ENCODE data around the gene C16orf74.

The C16orf74 gene

DNA sequence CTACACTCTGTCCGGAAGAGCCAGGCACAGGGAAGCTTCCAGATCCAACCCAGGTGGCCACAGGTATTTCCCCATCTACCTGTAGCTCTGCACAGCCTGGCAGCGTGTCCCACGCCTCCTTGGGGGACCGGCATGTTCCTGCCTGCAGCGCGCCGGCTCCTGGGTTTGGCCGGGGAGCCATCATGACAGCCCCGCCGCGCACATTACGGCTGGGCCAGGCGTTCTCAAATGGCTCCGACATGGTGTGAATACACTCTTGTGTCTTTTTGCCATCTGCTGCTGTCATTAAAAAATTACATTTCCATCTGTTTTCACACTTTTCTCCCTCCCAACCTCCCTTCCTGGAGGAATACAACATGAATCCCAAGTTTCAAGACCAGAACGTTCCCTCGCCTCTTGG, 54.1 kb downstream of the C16orf74 start:
- no peak for DNase-seq
- no peak overlapping the region for H3K27ac Mint-ChIP-seq
- H3K36me3 Mint-ChIP-seq: no peaks in the 10 kb centered on the region
- H3K27me3 Mint-ChIP-seq: peaks cover 83% of the 10 kb centered on the region
- H3K9me3 Mint-ChIP-seq: no peaks in the 10 kb centered on the region
- CTCF ChIA-PET: no interaction called here
- H3K4me1 Mint-ChIP-seq: no peaks in the 10 kb centered on the region
- no peak overlapping the region for H3K4me3 Mint-ChIP-seq

DNA sequence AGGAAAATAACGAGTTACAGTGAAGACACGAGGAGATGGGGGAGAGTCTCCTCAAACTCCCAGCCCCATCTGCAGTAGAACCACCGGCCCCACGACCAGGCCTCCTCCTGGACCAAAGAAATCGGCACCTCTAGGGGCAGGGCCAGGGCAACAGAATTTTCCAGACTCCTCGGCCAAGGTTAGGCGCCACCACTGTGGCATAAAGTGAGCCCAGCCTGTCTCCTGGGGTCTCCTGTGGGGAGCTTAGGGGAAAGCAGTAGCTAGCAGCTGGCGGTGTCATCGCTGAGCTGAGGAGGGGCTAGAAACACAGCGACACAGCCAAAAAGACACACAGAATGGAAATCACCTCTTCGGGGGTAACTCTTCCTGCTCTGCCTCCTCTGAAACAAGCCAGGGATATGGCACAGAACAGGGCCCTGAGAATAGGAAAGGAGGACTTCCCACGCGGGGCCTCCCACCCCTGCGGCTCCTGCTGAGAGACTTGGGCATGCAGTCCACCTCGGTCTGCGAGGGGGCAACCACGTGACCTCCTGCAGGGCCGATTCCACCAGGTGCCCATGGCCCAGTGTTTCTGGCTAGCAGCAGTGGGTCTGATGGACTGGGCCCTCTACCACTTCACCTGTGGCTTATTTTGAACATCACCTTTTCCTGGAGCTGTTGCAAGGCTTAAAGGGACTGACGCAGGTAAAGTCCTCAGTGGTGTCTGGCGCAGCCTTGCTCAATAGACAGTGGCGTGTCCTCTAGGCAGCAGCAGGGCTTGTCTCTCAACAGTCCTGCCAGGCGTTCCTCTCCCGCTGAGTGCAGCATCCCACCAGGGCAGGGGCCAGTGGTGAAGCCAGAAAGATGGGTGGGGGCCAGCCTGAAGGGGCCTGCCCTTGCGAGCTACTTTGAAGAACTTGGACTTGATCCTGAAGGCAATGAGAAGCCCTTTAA, 55.4 kb downstream of the C16orf74 start:
- H3K4me3 Mint-ChIP-seq: no peak overlapping the region
- CTCF ChIA-PET: interaction anchor here (1.0 kb wide), 1 partner anchor 443 kb away, joined by 3 read pairs; no protein-coding TSS in a partner anchor
- H3K36me3 Mint-ChIP-seq: no peaks in the 10 kb centered on the region
- no peaks in the 10 kb centered on the region for H3K9me3 Mint-ChIP-seq
- DNase-seq: no peak
- no peak overlapping the region for H3K27ac Mint-ChIP-seq
- H3K27me3 Mint-ChIP-seq: peaks cover 85% of the 10 kb centered on the region
- no peaks in the 10 kb centered on the region for H3K4me1 Mint-ChIP-seq

DNA sequence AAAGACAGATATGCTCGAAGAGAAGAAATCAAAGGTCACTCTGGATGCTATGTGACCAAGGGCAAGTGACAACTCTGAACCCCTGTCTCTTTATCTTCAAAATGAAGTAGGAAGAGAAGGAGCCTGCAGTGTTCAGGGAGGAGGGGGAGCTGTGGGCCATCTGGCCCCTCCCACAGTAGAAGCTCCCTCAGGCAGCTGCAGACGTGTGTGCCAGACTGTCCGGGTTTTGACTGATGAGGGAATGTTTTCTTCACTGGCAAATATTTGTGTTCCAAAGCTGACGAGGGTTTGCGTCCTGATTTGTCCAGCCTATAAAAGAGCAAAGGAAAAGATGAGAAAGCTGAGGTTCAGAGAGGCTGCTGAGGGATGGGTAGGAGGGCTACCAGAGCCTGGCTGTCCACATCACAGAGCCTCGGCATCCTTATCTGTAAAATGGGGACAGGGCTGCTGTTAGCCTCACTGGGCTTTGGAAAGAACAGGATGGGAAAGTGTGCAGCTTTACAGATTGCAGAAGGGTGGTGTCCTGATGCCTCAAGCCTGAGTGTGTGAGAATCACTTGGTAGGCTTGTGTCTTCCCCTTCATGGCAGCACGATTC, 60.3 kb downstream of the C16orf74 start:
- no peak overlapping the region for H3K27ac Mint-ChIP-seq
- H3K27me3 Mint-ChIP-seq: peaks cover 55% of the 10 kb centered on the region
- H3K36me3 Mint-ChIP-seq: peaks cover 8% of the 10 kb centered on the region
- no peak overlapping the region for H3K4me3 Mint-ChIP-seq
- CTCF ChIA-PET: interaction anchor here (1.1 to 2.1 kb wide), 2 partner anchors 28 to 32 kb away, joined by 5 to 7 read pairs; no protein-coding TSS in a partner anchor
- peaks cover 23% of the 10 kb centered on the region for H3K4me1 Mint-ChIP-seq
- no peaks in the 10 kb centered on the region for H3K9me3 Mint-ChIP-seq
- no peak for DNase-seq

DNA sequence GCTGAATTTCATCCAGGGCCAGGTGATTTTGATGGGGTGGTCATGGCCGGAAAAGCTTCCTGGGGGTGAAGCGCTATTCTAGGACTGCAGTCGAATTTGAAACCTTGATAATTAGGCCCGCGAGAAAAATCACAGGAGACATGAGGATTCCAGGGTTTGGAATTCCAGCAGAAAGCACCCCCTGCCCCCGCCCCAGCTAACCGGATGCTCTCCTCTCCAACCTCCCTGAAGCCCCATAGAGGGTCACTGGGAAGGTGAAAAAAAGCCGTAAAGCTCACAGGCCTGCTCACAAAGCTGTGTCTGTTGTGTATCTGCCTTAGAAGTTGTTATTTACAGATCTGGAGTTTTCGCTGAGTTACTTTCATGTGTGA, 61.0 kb downstream of the C16orf74 start:
- H3K36me3 Mint-ChIP-seq: peaks cover 8% of the 10 kb centered on the region
- H3K4me1 Mint-ChIP-seq: peaks cover 23% of the 10 kb centered on the region
- peaks cover 48% of the 10 kb centered on the region for H3K27me3 Mint-ChIP-seq
- no peak overlapping the region for H3K27ac Mint-ChIP-seq
- CTCF ChIA-PET: interaction anchor here (1.1 to 2.1 kb wide), 2 partner anchors 28 to 31 kb away, joined by 5 to 7 read pairs; no protein-coding TSS in a partner anchor
- no peaks in the 10 kb centered on the region for H3K9me3 Mint-ChIP-seq
- H3K4me3 Mint-ChIP-seq: peak overlapping the region; percentile 15
- DNase-seq: no peak

DNA sequence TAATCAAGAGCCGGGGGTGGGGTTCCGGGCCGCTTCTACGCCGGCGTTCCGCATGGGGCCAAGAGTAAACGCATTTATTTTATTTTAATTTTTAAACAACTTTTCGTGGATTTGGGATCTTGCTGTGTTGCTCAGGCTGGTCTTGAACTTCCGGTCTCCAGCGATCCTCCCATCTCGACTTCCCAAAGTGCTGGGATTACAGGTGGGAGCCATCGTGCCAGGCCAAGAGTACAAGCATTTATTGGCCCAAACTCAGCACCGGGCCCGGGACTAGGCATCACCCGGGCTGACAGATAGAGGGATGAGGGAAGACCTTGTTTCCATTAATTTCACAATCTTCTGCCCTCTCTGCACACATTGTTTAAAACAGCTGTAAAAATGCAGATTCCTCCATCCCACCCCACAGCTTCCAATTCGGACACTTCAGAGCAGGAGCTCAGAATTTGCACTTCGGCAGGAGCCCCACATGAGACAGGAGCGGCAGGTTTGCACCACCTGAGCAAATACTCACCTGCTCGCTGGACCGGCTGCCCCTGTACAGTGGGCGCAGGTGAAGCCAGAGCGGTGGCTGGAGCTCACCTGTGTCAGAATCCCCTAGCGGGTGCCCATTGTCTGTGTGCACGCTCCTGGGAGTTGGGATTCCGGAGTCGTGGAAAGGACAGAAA, 61.5 kb downstream of the C16orf74 start:
- peak overlapping the region; percentile 64 for H3K4me3 Mint-ChIP-seq
- H3K9me3 Mint-ChIP-seq: no peaks in the 10 kb centered on the region
- peaks cover 8% of the 10 kb centered on the region for H3K36me3 Mint-ChIP-seq
- H3K27me3 Mint-ChIP-seq: peaks cover 45% of the 10 kb centered on the region
- H3K4me1 Mint-ChIP-seq: peaks cover 24% of the 10 kb centered on the region
- CTCF ChIA-PET: interaction anchor here (1.1 to 2.1 kb wide), 3 partner anchors 29 to 273 kb away, joined by 3 to 7 read pairs (median 5); no protein-coding TSS in a partner anchor
- H3K27ac Mint-ChIP-seq: no peak overlapping the region
- DNase-seq: no peak

DNA sequence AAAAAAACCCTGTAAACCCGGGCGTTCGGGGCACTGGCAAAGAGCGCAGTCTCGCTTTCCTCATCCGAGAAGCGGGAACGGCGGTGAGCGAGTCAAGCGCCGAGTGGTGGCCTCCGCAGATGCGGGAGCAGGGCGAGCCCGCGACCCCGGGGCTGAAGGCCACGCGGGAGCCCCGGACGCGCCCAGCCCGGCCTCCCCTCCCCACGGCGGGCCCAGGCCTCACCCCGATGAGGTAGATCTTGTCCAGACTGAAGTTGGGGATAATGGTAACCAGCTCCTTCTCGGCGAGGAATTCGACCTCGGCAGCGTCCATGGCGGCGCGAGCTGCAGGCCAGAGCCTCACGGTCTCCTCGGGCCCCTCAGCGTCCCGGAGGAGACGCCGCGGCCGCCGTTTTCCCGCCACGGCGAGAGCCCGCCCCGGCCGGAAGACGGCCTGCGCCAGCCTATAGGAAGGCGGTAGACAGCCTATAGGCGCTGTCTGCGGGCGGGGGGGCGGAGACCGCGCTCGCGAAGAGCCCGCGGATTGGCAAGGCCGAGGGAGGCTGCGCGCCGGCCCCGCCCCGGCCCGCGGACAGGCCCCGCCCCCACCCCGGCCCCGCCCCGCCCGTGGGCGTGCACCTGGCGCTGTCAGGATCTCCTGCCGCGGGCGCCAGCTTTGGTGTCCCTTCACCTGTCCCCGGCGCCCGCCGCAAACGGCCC, 62.2 kb downstream of the C16orf74 start, which contains the start of gene GINS2:
TSS of gene GINS2 (minus strand) at position 369 of the 699 bp plus-strand sequence. CDS start at position 313, 56 bp downstream.
- peak within 1 kb of the TSS; percentile 80 for H3K27ac Mint-ChIP-seq
- CTCF ChIA-PET: interaction anchor here (1.2 kb wide), 1 partner anchor 272 kb away, joined by 3 read pairs; no protein-coding TSS in a partner anchor
- H3K4me3 Mint-ChIP-seq: peak within 1 kb of the TSS; percentile 81
- H3K36me3 Mint-ChIP-seq: peaks cover 8% of the 10 kb centered on the region
- DNase-seq: peak; percentile 93
- peaks cover 39% of the 10 kb centered on the region for H3K27me3 Mint-ChIP-seq
- no peaks in the 10 kb centered on the region for H3K9me3 Mint-ChIP-seq
- peaks cover 26% of the 10 kb centered on the region for H3K4me1 Mint-ChIP-seq

DNA sequence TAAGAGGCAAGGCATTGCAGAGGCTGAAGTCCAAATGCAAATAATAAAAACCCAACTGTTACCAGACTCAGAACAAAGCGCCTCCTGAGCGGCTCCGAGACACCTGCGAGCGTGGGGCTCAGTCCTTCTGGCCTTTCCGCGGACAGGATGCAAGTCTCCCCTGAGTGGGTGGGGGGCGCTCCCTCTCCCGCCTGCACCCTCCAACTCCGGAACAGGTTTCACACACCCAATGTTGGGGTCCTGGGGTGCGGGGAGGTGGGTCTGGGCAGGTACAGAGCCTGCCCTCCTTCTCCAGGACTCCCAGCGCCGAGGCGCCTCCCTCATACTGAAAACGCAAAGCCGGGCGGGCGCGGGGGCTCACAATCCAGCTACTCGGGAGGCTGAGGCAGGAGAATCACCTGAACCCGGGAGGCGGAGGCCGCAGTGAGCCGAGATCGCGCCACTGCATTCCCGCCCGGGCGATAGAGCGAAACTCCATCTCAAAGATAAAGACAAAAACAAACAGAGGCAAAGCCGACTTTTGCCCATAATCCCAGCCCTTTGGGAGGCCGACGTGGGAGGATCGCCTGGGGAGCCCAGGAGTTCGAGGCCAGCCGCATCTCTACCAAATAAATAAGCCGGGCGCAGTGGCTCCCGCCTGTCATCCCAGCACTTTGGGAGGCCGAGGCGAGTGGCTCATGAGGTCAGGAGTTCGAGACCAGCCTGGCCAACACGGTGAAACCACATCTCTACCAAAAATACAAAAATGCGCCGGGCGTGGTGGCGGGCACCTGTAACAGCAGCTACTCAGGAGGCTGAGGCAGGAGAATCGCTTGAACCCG, 63.0 kb downstream of the C16orf74 start:
- Mint-ChIP-seq H3K4me3 (peak overlapping the region; percentile 81), H3K9me3 (no peaks in the 10 kb centered on the region), H3K36me3 (peaks cover 15% of the 10 kb centered on the region), H3K4me1 (peaks cover 28% of the 10 kb centered on the region), H3K27ac (peak overlapping the region; percentile 80), H3K27me3 (peaks cover 31% of the 10 kb centered on the region)
- peak; percentile 33 for DNase-seq
- CTCF ChIA-PET: interaction anchor here (1.2 kb wide), 1 partner anchor 272 kb away, joined by 3 read pairs; no protein-coding TSS in a partner anchor

DNA sequence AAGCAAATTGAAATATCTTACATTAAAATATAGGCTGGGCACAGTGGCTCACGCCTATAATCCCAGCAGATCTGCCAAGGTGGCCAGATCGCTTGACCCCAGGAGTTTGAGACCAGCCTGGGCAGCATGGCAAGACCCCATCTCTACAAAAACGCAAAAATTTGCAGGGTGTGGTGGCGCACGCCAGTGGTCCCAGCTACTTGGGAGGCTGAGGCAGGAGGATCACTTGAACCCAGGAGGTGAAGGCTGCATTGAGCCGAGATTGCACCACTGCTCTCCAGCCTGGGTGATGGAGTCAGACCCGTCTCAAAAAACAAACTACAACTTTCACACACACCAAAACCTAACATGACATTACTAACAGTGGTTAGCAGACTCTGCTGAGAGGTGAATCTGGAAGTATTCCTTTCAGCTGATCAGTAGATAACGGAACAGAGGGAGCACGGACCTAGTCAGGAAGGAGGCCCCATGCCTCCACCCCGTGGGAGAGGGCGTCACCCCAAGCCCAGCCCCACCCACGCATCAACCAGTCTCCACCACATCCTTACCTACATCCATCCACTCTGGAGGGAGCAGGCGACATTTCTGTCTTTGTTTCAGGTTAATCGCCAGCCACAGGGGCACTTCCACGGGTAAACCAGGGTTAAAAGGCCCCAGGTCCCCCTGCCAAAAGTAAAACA, 63.8 kb downstream of the C16orf74 start:
- CTCF ChIA-PET: interaction anchor here (1.3 kb wide), 1 partner anchor 379 kb away, joined by 3 read pairs; no protein-coding TSS in a partner anchor
- peak overlapping the region; percentile 79 for H3K27ac Mint-ChIP-seq
- H3K9me3 Mint-ChIP-seq: no peaks in the 10 kb centered on the region

DNA sequence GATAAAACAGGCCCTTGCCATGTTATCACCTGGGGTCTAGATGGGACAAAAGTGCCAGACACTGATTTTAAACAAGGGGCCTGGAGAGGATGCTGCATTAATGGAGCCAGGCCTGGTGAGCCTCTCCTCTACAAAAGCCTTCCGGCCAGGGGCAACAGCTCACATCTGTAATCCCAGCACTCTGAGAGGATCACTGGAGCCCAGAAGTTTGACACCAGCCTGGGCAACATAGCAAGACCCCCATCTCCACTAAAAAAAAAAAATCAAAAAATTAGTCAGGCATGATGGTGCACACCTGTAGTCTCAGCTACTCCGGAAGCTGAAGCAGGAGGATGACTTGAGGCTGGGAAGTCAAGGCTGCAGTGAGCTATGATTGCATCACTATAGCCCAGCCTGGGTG, 65.6 kb downstream of the C16orf74 start:
- H3K4me1 Mint-ChIP-seq: peaks cover 38% of the 10 kb centered on the region
- H3K9me3 Mint-ChIP-seq: no peaks in the 10 kb centered on the region
- peaks cover 25% of the 10 kb centered on the region for H3K36me3 Mint-ChIP-seq
- H3K27me3 Mint-ChIP-seq: peaks cover 8% of the 10 kb centered on the region
- DNase-seq: no peak
- no peak overlapping the region for H3K27ac Mint-ChIP-seq
- CTCF ChIA-PET: interaction anchor here (0.6 to 1.4 kb wide), 4 partner anchors 10 to 117 kb away, joined by 3 to 4 read pairs (median 4); no protein-coding TSS in a partner anchor
- H3K4me3 Mint-ChIP-seq: no peak overlapping the region

More for the DNA sequence above, 63.8 kb downstream of the C16orf74 start:
- Mint-ChIP-seq H3K4me3 (peak overlapping the region; percentile 81), H3K36me3 (peaks cover 15% of the 10 kb centered on the region), H3K4me1 (peaks cover 28% of the 10 kb centered on the region), H3K27me3 (peaks cover 25% of the 10 kb centered on the region)
- peak; percentile 74 for DNase-seq

DNA sequence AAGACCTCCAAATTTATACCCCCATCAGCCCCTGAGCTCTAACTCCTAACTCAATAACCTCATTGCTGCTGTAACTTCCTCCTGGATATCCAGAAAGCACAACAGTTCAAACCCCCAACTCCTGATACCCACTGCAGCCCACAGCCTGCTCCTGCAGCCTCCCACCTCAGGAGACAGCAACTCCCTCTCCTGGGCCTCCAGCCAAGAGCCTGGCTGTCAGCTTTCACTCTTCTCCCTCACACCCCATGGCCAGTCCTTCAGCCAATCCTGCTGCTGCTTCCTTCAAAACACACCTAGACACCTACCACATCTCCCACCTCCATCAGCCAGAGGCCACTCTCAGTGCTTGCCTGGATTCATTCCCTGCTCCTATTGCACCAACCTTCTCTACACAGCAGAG, 67.5 kb downstream of the C16orf74 start:
- Mint-ChIP-seq H3K27me3 (no peaks in the 10 kb centered on the region), H3K36me3 (peaks cover 30% of the 10 kb centered on the region), H3K27ac (no peak overlapping the region), H3K4me1 (peaks cover 36% of the 10 kb centered on the region), H3K4me3 (no peak overlapping the region), H3K9me3 (no peaks in the 10 kb centered on the region)
- CTCF ChIA-PET: interaction anchor here (0.8 to 2.3 kb wide), 3 partner anchors 24 to 67 kb away, joined by 3 to 5 read pairs (median 5); no protein-coding TSS in a partner anchor
- no peak for DNase-seq

DNA sequence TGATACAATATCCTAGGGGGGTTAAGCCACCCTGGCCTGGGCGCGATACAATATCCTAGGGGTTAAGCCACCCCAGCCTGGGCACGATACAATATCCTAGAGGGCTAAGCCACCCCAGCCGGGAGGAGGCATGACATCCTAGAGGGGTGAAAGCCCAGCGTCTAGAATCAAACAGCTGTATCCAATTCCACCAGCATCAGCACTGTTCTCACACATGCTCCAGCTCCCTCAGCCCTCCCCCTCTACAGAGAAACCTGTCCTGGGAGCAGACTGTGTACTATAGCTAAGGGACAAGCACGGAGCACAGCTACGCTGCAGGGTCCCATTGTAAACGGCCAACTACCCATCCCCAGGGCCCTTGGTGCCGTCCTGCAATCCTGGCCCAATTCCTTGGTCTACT, 68.4 kb downstream of the C16orf74 start:
- no peak overlapping the region for H3K4me3 Mint-ChIP-seq
- no peaks in the 10 kb centered on the region for H3K27me3 Mint-ChIP-seq
- peaks cover 32% of the 10 kb centered on the region for H3K36me3 Mint-ChIP-seq
- CTCF ChIA-PET: interaction anchor here (1.4 to 2.3 kb wide), 2 partner anchors 23 to 35 kb away, joined by 5 read pairs; no protein-coding TSS in a partner anchor
- no peak for DNase-seq
- H3K4me1 Mint-ChIP-seq: peaks cover 32% of the 10 kb centered on the region
- H3K27ac Mint-ChIP-seq: no peak overlapping the region
- no peaks in the 10 kb centered on the region for H3K9me3 Mint-ChIP-seq

DNA sequence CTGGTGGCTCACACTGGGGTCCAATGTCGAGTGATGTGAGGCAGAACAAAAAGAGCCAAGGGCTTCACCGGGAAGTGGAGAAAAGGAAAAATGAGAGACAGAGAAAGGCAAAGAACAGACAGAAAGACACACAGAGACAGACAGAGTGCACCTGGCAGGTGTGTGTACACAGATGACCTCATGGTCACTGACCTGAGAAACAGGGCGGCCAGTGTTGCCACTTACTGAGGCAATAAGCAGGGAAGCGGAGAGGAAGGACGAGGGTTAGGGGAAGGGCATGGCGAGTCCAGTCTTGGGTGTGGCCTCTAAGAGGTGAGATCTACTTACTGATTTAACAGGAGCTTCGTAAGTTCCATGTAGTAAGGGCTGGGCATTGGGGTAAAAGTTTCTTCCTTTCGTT, 69.6 kb downstream of the C16orf74 start:
- H3K36me3 Mint-ChIP-seq: peaks cover 26% of the 10 kb centered on the region
- DNase-seq: no peak
- no peaks in the 10 kb centered on the region for H3K9me3 Mint-ChIP-seq
- peak overlapping the region; percentile 14 for H3K27ac Mint-ChIP-seq
- no peak overlapping the region for H3K4me3 Mint-ChIP-seq
- H3K27me3 Mint-ChIP-seq: no peaks in the 10 kb centered on the region
- CTCF ChIA-PET: interaction anchor here (1.2 kb wide), 1 partner anchor 22 kb away, joined by 3 read pairs; no protein-coding TSS in a partner anchor
- peaks cover 21% of the 10 kb centered on the region for H3K4me1 Mint-ChIP-seq
